HG03045 (cell line): Measurements from ENCODE around the gene HMG20B.
"Not testable (repeated sequence)": the region's sequence is repeated elsewhere in the genome, so short reads cannot be mapped to it uniquely, and the experiment has no call there.

Source experiments
- ATAC-seq: cut with Tn5 transposase; IDR thresholded peaks from one replicate; pipeline ENCODE4 v1.9.1; 2021; ENCODE audit warnings: mild to moderate bottlenecking, moderate library complexity; ENCODE audit not compliant: unreplicated experiment

Gene HMG20B

GRCh38 chr19:3578390-3578789 is 5.6 kb downstream of the HMG20B start:
- no peak for ATAC-seq

GRCh38 chr19:3580156-3580934 is 7.6 kb downstream of the HMG20B start:
- ATAC-seq, result no peak

- not testable (repeated sequence) for ATAC-seq
These were observed 9.0 kb downstream of the HMG20B start for GRCh38 chr19:3581792-3582191.

- not testable (repeated sequence) for ATAC-seq
These were observed 11.5 kb downstream of the HMG20B start for GRCh38 chr19:3584036-3584802.

GRCh38 chr19:3585301-3586126 is 12.8 kb downstream of the HMG20B start, which contains the start of gene GIPC3:
GIPC3 (plus strand) TSS chr19:3585478; CDS start chr19:3585598, 120 bp downstream.
- ATAC-seq, result no peak

- no peak for ATAC-seq
These were observed 13.4 kb downstream of the HMG20B start for GRCh38 chr19:3586127-3586626.

- ATAC-seq, result no peak
These were observed 14.1 kb downstream of the HMG20B start for GRCh38 chr19:3586707-3587346.

- no peak for ATAC-seq
These were observed 16.7 kb downstream of the HMG20B start for GRCh38 chr19:3589439-3589838.

GRCh38 chr19:3589949-3590348 is 17.2 kb downstream of the HMG20B start:
- no peak for ATAC-seq

- no peak for ATAC-seq
These were observed 18.4 kb downstream of the HMG20B start for GRCh38 chr19:3590991-3591659.

GRCh38 chr19:3591876-3592613 is 19.3 kb downstream of the HMG20B start:
- no peak for ATAC-seq

- ATAC-seq, result no peak
These were observed 20.4 kb downstream of the HMG20B start for GRCh38 chr19:3593156-3593555.

- no peak for ATAC-seq
These were observed 22.8 kb downstream of the HMG20B start for GRCh38 chr19:3595521-3596061.

GRCh38 chr19:3599776-3600187 is 27.0 kb downstream of the HMG20B start:
- no peak for ATAC-seq

GRCh38 chr19:3601021-3601420 is 28.3 kb downstream of the HMG20B start:
- no peak for ATAC-seq

GRCh38 chr19:3603121-3603811 is 30.5 kb downstream of the HMG20B start:
- no peak for ATAC-seq

- no peak for ATAC-seq
These were observed 31.7 kb downstream of the HMG20B start for GRCh38 chr19:3604227-3604986.

- no peak for ATAC-seq
These were observed 32.2 kb downstream of the HMG20B start for GRCh38 chr19:3604987-3605343.
